Body of pancreas (tissue), 4 donors: Measurements from ENCODE around the gene KIRREL3.

Experiments
- POLR2A ChIP-seq, 3 donors: fragments of 450-650 bp; IDR thresholded peaks; one replicate each; pipeline ENCODE4 v1.6.1; 2016; ENCODE audit warnings: antibody characterized with exemption in 3 of 3, mild to moderate bottlenecking in 2 of 3
- TF ChIP-seq, protein P1 (sequence below), 7 experiments: fragments of 450-650 bp in 4 of 7; fragments of 200-600 bp in 3 of 7; sonication (generic) in 3 of 7; IDR thresholded peaks; one replicate each; pipeline ENCODE4 v1.5.1; 2016 to 2019; ENCODE audit warnings: antibody characterized with exemption in 7 of 7

DNA sequence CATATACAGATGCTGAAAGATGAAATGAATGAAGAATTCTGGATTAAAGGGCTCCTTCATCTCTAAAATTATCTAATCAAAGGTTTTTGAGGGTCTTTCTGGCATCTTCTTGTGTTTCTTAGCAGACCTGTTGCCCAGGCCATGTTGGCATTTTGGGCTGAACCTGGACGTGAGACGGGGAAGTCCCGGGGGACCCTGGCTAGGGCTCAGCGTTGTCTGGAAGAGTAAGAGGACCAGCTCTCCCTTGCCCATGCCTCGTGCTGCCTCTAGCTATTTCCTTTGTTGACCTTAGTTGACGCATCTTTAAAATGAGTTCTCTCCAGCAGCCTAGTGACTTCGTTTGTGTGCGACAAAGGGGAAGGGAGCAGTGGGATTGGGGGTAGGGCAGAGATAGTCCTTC lies 492.9 kb downstream of the KIRREL3 start:
- TF ChIP-seq, protein P1, sequence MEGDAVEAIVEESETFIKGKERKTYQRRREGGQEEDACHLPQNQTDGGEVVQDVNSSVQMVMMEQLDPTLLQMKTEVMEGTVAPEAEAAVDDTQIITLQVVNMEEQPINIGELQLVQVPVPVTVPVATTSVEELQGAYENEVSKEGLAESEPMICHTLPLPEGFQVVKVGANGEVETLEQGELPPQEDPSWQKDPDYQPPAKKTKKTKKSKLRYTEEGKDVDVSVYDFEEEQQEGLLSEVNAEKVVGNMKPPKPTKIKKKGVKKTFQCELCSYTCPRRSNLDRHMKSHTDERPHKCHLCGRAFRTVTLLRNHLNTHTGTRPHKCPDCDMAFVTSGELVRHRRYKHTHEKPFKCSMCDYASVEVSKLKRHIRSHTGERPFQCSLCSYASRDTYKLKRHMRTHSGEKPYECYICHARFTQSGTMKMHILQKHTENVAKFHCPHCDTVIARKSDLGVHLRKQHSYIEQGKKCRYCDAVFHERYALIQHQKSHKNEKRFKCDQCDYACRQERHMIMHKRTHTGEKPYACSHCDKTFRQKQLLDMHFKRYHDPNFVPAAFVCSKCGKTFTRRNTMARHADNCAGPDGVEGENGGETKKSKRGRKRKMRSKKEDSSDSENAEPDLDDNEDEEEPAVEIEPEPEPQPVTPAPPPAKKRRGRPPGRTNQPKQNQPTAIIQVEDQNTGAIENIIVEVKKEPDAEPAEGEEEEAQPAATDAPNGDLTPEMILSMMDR (IDR thresholded peaks at IDR 0.05): no peak
- no peak for TF ChIP-seq POLR2A (IDR thresholded peaks at IDR 0.05)
